GM12878 (cell line): Measurements from ENCODE around the gene THSD8. TPM values are rescaled to one million over a fixed set of nuclear protein-coding genes. Genes with fewer than 3 reads are reported as not detected.

ENCODE experiments used
- BCLAF1 ChIP-seq: fragments of 450-650 bp; IDR thresholded peaks from 2 replicates; pipeline ENCODE4 v1.6.1; 2017; ENCODE audit warnings: antibody characterized with exemption, mild to moderate bottlenecking, moderate library complexity
- CEBPB ChIP-seq, 2 experiments: fragments of 150-350 bp in 1 of 2; IDR thresholded peaks; 2 replicates each; pipeline ENCODE4 v1.6.1; 2012 to 2014; ENCODE audit warnings: low read depth in 2 of 2, low read length in 2 of 2, borderline replicate concordance in 1 of 2, inconsistent platforms in 1 of 2
- CHD1 ChIP-seq: IDR thresholded peaks from 2 replicates; pipeline ENCODE4 v1.6.1; 2012; ENCODE audit warnings: low read depth, low read length, improper control_type of control experiment
- E2F4 ChIP-seq: IDR thresholded peaks from 2 replicates; pipeline ENCODE4 v1.6.1; 2012; ENCODE audit warnings: low read depth, low read length, improper control_type of control experiment
- EED ChIP-seq: sonication (generic); IDR thresholded peaks from 2 replicates; pipeline ENCODE4 v1.6.1; 2016; ENCODE audit warnings: antibody characterized with exemption, low read depth
- EP300 ChIP-seq, 2 experiments: fragments of 150-350 bp in 1 of 2; IDR thresholded peaks; 2 replicates each; pipeline ENCODE4 v1.6.1; 2011 to 2012; ENCODE audit warnings: low read depth in 2 of 2, low read length in 2 of 2, borderline replicate concordance in 1 of 2, improper control_type of control experiment in 1 of 2, inconsistent platforms in 1 of 2; ENCODE audit not compliant: control insufficient read depth in 1 of 2
- ETV6 ChIP-seq, 2 experiments: fragments of 450-650 bp in 1 of 2; IDR thresholded peaks in 1 of 2; conservative IDR thresholded peaks in 1 of 2; 2 replicates each; pipeline ENCODE4 v1.6.1; 2014; ENCODE audit warnings: antibody characterized with exemption in 1 of 2, borderline replicate concordance in 1 of 2, low read depth in 1 of 2, mild to moderate bottlenecking in 1 of 2, moderate library complexity in 1 of 2
- EZH2 ChIP-seq: IDR thresholded peaks from 2 replicates; pipeline ENCODE4 v1.6.1; 2012; ENCODE audit warnings: low read depth, mild to moderate bottlenecking, control low read depth, inconsistent platforms, low read length, borderline replicate concordance; ENCODE audit not compliant: control insufficient read depth
- IKZF1 ChIP-seq: fragments of 450-650 bp; conservative IDR thresholded peaks from 2 replicates; pipeline ENCODE4 v1.6.1; 2017; ENCODE audit warnings: antibody characterized with exemption, mild to moderate bottlenecking
- LARP7 ChIP-seq: fragments of 450-650 bp; IDR thresholded peaks from 2 replicates; pipeline ENCODE4 v1.6.1; 2017; ENCODE audit warnings: mild to moderate bottlenecking
- MEF2A ChIP-seq: IDR thresholded peaks from 2 replicates; pipeline ENCODE4 v1.6.1; 2011; ENCODE audit warnings: low read depth, mild to moderate bottlenecking, low read length, moderate library complexity; ENCODE audit not compliant: insufficient read depth
- MTA2 ChIP-seq: fragments of 450-650 bp; IDR thresholded peaks from 2 replicates; pipeline ENCODE4 v1.6.1; 2016; ENCODE audit warnings: low read depth, mild to moderate bottlenecking, moderate library complexity
- NR2C1 ChIP-seq: fragments of 450-650 bp; IDR thresholded peaks from 2 replicates; pipeline ENCODE4 v1.6.1; 2017; ENCODE audit warnings: antibody characterized with exemption, mild to moderate bottlenecking, moderate library complexity
- PAX5 ChIP-seq: IDR thresholded peaks from 2 replicates; pipeline ENCODE4 v1.6.1; 2011; ENCODE audit warnings: low read depth, low read length, borderline replicate concordance
- POLR2AphosphoS5 ChIP-seq: IDR thresholded peaks from 2 replicates; pipeline ENCODE4 v1.6.1; 2011; ENCODE audit warnings: mild to moderate bottlenecking, low read length, inconsistent platforms
- POU2F2 ChIP-seq: IDR thresholded peaks from 3 replicates; pipeline ENCODE4 v1.6.1; 2011; ENCODE audit warnings: low read depth, mild to moderate bottlenecking, low read length, borderline replicate concordance
- RB1 ChIP-seq: fragments of 450-650 bp; formaldehyde crosslinking; IDR thresholded peaks from 2 replicates; pipeline ENCODE4 v1.6.1; 2017; ENCODE audit warnings: mild to moderate bottlenecking, borderline replicate concordance
- SREBF1 ChIP-seq: IDR thresholded peaks from 2 replicates; pipeline ENCODE4 v1.6.1; 2012; ENCODE audit warnings: mild to moderate bottlenecking, low read length
- SRF ChIP-seq, 2 experiments: IDR thresholded peaks; 2 replicates each; pipeline ENCODE4 v1.6.1; 2011; ENCODE audit warnings: low read depth in 2 of 2, low read length in 2 of 2, mild to moderate bottlenecking in 1 of 2, moderate library complexity in 1 of 2
- polyA plus RNA-seq, 11 experiments: library from polyadenylated mRNA; depleted of rRNA in 4 of 11; unstranded in 6 of 11; stranded (reverse) in 5 of 11; fragments of >200 nt; fragmentation: Nextera tagmentation in 4 of 11; fragmentation: Illumina TruSeq in 1 of 11; extraction: Ambion mirVana in 4 of 11; extraction: Trizol in 1 of 11; gene quantifications; 1 replicate in 1 of 11; 2 replicates in 10 of 11; pipeline versions ENCODE4 v1.2.1 to v1.2.3, GENCODE V29; 2011 to 2016; ENCODE audit warnings: inconsistent platforms in 2 of 11, missing spikeins in 2 of 11, low read depth in 1 of 11
- total RNA-seq, 4 experiments: library from RNA; depleted of rRNA in 3 of 4; stranded (reverse); fragments of >200 nt in 3 of 4; fragmentation: Illumina TruSeq in 1 of 4; extraction: Trizol in 1 of 4; gene quantifications; 2 replicates each; pipeline versions ENCODE4 v1.2.1 to v1.2.3, GENCODE V29; 2013 to 2021
- TF ChIP-seq, protein P1 (sequence below): fragments of 450-650 bp; IDR thresholded peaks from 2 replicates; pipeline ENCODE4 v1.6.1; 2017; ENCODE audit warnings: mild to moderate bottlenecking, moderate library complexity

Gene THSD8
- total and polyA plus RNA-seq, 10 of the 15 experiments (the other 5 are each of a cell fraction or from before 2014, with no cell fraction given): 0.24 to 32.3 (median 21.3) TPM; not detected in 2

- TF ChIP-seq NR2C1: peak; percentile 78
- TF ChIP-seq EED: peak; percentile 95
- 0 out of 2 replicates have a peak, but pooled peaks have one; percentile 6 for TF ChIP-seq E2F4
- peak; percentile 93; the same call in 1 of the 2 replicates for TF ChIP-seq PAX5
- TF ChIP-seq ETV6 (conservative IDR thresholded peaks at IDR 0.05 in 1 of 2, IDR thresholded peaks at IDR 0.05 in 1 of 2; ENCODE audit: borderline replicate concordance in 1 of 2, low read depth in 1 of 2): 0 out of 4 replicates have a peak, but pooled peaks of 1 of the 2 experiments have one; percentile 37
- TF ChIP-seq, protein P1, sequence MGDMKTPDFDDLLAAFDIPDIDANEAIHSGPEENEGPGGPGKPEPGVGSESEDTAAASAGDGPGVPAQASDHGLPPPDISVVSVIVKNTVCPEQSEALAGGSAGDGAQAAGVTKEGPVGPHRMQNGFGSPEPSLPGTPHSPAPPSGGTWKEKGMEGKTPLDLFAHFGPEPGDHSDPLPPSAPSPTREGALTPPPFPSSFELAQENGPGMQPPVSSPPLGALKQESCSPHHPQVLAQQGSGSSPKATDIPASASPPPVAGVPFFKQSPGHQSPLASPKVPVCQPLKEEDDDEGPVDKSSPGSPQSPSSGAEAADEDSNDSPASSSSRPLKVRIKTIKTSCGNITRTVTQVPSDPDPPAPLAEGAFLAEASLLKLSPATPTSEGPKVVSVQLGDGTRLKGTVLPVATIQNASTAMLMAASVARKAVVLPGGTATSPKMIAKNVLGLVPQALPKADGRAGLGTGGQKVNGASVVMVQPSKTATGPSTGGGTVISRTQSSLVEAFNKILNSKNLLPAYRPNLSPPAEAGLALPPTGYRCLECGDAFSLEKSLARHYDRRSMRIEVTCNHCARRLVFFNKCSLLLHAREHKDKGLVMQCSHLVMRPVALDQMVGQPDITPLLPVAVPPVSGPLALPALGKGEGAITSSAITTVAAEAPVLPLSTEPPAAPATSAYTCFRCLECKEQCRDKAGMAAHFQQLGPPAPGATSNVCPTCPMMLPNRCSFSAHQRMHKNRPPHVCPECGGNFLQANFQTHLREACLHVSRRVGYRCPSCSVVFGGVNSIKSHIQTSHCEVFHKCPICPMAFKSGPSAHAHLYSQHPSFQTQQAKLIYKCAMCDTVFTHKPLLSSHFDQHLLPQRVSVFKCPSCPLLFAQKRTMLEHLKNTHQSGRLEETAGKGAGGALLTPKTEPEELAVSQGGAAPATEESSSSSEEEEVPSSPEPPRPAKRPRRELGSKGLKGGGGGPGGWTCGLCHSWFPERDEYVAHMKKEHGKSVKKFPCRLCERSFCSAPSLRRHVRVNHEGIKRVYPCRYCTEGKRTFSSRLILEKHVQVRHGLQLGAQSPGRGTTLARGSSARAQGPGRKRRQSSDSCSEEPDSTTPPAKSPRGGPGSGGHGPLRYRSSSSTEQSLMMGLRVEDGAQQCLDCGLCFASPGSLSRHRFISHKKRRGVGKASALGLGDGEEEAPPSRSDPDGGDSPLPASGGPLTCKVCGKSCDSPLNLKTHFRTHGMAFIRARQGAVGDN: peak; percentile 97
- no peak for TF ChIP-seq EZH2
- peak in 1 of 2 experiments; percentile 51; a peak in 1 of 4 replicates for TF ChIP-seq CEBPB (IDR thresholded peaks at IDR 0.05; ENCODE audit: borderline replicate concordance in 1 of 2, low read depth in 2 of 2, low read length in 2 of 2)
- peak; percentile 99 for TF ChIP-seq IKZF1
- TF ChIP-seq RB1: peak; percentile 88; the same call in 1 of the 2 replicates
- peak; percentile 90 for TF ChIP-seq LARP7
- TF ChIP-seq EP300 (IDR thresholded peaks at IDR 0.05; ENCODE audit: borderline replicate concordance in 1 of 2, control insufficient read depth in 1 of 2, low read depth in 2 of 2, low read length in 2 of 2): peak; percentile 80 to 81
- no peak; the same call in 1 of the 2 replicates for TF ChIP-seq POLR2AphosphoS5
- TF ChIP-seq SRF (IDR thresholded peaks at IDR 0.05; ENCODE audit: low read depth in 2 of 2, low read length in 2 of 2): peak in 1 of 2 experiments; percentile 15; a peak in 2 of 4 replicates
- 0 out of 2 replicates have a peak, but pooled peaks have one; percentile 39 for TF ChIP-seq MEF2A
- TF ChIP-seq POU2F2: peak; percentile 32; the same call in 1 of the 3 replicates
- peak; percentile 36; the same call in 1 of the 2 replicates for TF ChIP-seq BCLAF1
- TF ChIP-seq SREBF1: no peak
- 0 out of 2 replicates have a peak, but pooled peaks have one; percentile 70 for TF ChIP-seq CHD1
- 0 out of 2 replicates have a peak, but pooled peaks have one; percentile 39 for TF ChIP-seq MTA2
Observed at GRCh38 chr19:12782424-12783290, 19.2 kb upstream of the THSD8 start (continued).
